ENCODE data around the gene APOO.

Gene APOO

GRCh38 chrX:23841847-23842522 lies 65.8 kb downstream of the APOO start:
- in situ Hi-C loops (cut with HindIII; ENCODE audit: low pct_ligation_motif_present, low sequenced_read_pairs) = no loop called here
- no peak overlapping the region for H3K4me3 ChIP-seq (ENCODE audit: low read depth, low read length)
- TF ChIP-seq, protein P1, sequence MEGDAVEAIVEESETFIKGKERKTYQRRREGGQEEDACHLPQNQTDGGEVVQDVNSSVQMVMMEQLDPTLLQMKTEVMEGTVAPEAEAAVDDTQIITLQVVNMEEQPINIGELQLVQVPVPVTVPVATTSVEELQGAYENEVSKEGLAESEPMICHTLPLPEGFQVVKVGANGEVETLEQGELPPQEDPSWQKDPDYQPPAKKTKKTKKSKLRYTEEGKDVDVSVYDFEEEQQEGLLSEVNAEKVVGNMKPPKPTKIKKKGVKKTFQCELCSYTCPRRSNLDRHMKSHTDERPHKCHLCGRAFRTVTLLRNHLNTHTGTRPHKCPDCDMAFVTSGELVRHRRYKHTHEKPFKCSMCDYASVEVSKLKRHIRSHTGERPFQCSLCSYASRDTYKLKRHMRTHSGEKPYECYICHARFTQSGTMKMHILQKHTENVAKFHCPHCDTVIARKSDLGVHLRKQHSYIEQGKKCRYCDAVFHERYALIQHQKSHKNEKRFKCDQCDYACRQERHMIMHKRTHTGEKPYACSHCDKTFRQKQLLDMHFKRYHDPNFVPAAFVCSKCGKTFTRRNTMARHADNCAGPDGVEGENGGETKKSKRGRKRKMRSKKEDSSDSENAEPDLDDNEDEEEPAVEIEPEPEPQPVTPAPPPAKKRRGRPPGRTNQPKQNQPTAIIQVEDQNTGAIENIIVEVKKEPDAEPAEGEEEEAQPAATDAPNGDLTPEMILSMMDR (IDR thresholded peaks at IDR 0.05; ENCODE audit: low read depth, low read length, missing control alignments) = no peak
- DNase-seq = no peak
- H3K27ac ChIP-seq = no peak overlapping the region
- H3K36me3 ChIP-seq (replicated peaks) = no peaks in the 10 kb centered on the region
- no peaks in the 10 kb centered on the region for H3K27me3 ChIP-seq (replicated peaks)

DNA sequence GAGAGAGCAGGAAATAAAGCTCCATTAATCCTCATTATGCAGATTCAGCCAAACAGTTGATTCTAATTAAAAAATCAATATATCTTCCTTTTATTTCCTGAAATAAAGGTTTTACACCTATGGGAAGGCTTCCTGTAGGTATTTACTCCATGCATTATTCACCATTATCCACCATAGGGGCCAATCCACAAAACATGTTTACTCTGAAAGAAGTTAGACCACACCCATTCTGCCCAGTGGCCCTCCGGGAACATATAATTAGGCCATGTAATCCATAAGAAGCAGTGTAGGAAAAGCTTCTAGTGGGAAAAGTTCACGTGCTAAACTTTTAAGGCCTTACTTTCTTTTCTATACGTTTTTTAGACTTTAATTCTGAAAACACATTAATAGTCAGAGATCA lies 67.1 kb downstream of the APOO start:
- in situ Hi-C loops (cut with HindIII; ENCODE audit: low pct_ligation_motif_present, low sequenced_read_pairs) = no loop called here
- Histone ChIP-seq H3K27ac (no peak overlapping the region), H3K27me3 (replicated peaks) (no peaks in the 10 kb centered on the region), H3K4me3 (ENCODE audit: low read depth, low read length) (no peak overlapping the region), H3K36me3 (replicated peaks) (no peaks in the 10 kb centered on the region)
- TF ChIP-seq, protein P1 (IDR thresholded peaks at IDR 0.05; ENCODE audit: low read depth, low read length, missing control alignments) = no peak
- DNase-seq = no peak

DNA sequence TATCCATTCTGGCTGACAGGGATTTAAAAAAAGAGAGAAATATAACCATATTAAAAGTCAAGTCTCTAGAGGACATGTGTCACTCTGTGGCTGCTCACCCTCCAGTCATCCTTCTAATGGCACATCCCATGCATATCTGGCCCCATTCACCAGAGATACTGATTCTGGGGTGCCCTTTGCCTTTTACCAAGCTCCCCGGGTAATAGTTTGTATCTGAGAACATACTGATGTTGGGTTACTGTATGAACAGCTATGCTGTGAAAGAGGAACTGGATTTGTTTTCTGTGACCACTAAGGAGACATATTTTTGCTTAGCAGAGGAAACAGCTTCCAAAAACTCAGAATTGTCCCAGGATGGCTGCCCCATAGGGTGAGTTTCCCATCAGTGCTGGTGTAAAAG lies 68.8 kb downstream of the APOO start:
- TF ChIP-seq, protein P1 (IDR thresholded peaks at IDR 0.05; ENCODE audit: low read depth, low read length, missing control alignments) = no peak
- in situ Hi-C loops (cut with HindIII; ENCODE audit: low pct_ligation_motif_present, low sequenced_read_pairs) = no loop called here
- Histone ChIP-seq H3K27me3 (replicated peaks) (no peaks in the 10 kb centered on the region), H3K4me3 (ENCODE audit: low read depth, low read length) (no peak overlapping the region), H3K36me3 (replicated peaks) (no peaks in the 10 kb centered on the region), H3K27ac (no peak overlapping the region)
- DNase-seq = no peak

DNA sequence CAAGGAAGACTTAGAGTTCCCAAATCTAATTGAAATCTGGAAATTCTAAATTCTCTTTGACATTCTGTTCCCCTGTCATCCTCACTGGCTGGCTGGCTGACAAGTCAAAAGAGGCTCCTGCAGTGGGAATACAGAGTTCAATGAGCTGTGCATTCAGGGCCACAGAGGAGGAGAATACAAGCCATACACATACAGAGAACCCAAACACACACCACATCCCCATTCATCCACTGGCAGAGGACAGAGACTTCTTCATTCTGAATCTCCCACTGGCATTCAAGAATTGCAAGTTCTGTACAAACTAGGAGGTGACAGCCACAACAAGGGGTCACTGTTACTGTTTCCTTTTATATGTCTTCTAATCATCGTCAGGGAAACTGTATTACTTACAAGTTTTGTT lies 75.0 kb downstream of the APOO start:
- in situ Hi-C loops (cut with HindIII; ENCODE audit: low pct_ligation_motif_present, low sequenced_read_pairs) = no loop called here
- DNase-seq = no peak
- Histone ChIP-seq H3K27ac (no peak overlapping the region), H3K27me3 (replicated peaks) (no peaks in the 10 kb centered on the region), H3K4me3 (ENCODE audit: low read depth, low read length) (no peak overlapping the region), H3K36me3 (replicated peaks) (no peaks in the 10 kb centered on the region)
- TF ChIP-seq, protein P1 (IDR thresholded peaks at IDR 0.05; ENCODE audit: low read depth, low read length, missing control alignments) = no peak

DNA sequence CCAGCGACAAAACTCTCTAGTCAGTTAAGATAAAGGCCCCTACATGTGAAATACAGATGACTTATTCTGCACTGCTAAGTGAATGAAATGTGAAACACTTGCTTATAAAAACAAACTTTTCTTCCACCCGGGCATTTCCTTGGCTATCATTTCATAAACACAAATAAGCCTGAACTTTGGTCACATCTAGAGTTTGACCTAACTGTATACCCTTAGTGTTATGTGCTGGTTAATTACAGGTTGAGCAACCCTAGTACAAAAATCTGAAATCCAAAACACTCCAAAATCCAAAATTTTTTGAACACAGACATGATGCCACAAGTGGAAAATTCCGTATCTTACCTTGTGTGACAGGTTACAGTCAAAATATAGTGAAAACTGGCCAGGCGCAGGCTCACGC lies 78.9 kb downstream of the APOO start:
- Histone ChIP-seq H3K27me3 (replicated peaks) (no peaks in the 10 kb centered on the region), H3K4me3 (ENCODE audit: low read depth, low read length) (no peak overlapping the region), H3K27ac (no peak overlapping the region), H3K36me3 (replicated peaks) (no peaks in the 10 kb centered on the region)
- no peak for DNase-seq
- in situ Hi-C loops (cut with HindIII; ENCODE audit: low pct_ligation_motif_present, low sequenced_read_pairs) = no loop called here
- TF ChIP-seq, protein P1 (IDR thresholded peaks at IDR 0.05; ENCODE audit: low read depth, low read length, missing control alignments) = no peak

GRCh38 chrX:23826653-23827052 lies 81.1 kb downstream of the APOO start:
- Histone ChIP-seq H3K36me3 (replicated peaks) (no peaks in the 10 kb centered on the region), H3K27ac (no peak overlapping the region), H3K27me3 (replicated peaks) (no peaks in the 10 kb centered on the region), H3K4me3 (ENCODE audit: low read depth, low read length) (no peak overlapping the region)
- no peak for DNase-seq
- TF ChIP-seq, protein P1 (IDR thresholded peaks at IDR 0.05; ENCODE audit: low read depth, low read length, missing control alignments) = no peak
- in situ Hi-C loops (cut with HindIII; ENCODE audit: low pct_ligation_motif_present, low sequenced_read_pairs) = no loop called here

Measured in brain microvascular endothelial cell (primary cell).